Stimulated activated naive CD8-positive, alpha-beta T cell treated with anti-CD3 and anti-CD28 coated beads, Interleukin-15, Interleukin-2, amounts not matched to agents 100 ng/mL and 50 ng/mL, for 24 hours (primary cell): ENCODE data around the gene ZNF710.

Experiments
- H3K27ac Mint-ChIP-seq: one replicate; pipeline ENCODE4 v1.8.0; 2021; ENCODE audit warnings: mild to moderate bottlenecking, mixed read lengths
- H3K27me3 Mint-ChIP-seq: one replicate; pipeline ENCODE4 v1.8.0; 2021; ENCODE audit warnings: mixed read lengths
- H3K36me3 Mint-ChIP-seq: one replicate; pipeline ENCODE4 v1.8.0; 2021; ENCODE audit warnings: low read depth, mixed read lengths
- H3K4me1 Mint-ChIP-seq: one replicate; pipeline ENCODE4 v1.8.0; 2021; ENCODE audit warnings: low read depth, mixed read lengths
- H3K4me3 Mint-ChIP-seq: one replicate; pipeline ENCODE4 v1.8.0; 2021; ENCODE audit warnings: mild to moderate bottlenecking, mixed read lengths
- H3K9me3 Mint-ChIP-seq: one replicate; pipeline ENCODE4 v1.8.0; 2021; ENCODE audit warnings: mixed read lengths

The ZNF710 gene

DNA sequence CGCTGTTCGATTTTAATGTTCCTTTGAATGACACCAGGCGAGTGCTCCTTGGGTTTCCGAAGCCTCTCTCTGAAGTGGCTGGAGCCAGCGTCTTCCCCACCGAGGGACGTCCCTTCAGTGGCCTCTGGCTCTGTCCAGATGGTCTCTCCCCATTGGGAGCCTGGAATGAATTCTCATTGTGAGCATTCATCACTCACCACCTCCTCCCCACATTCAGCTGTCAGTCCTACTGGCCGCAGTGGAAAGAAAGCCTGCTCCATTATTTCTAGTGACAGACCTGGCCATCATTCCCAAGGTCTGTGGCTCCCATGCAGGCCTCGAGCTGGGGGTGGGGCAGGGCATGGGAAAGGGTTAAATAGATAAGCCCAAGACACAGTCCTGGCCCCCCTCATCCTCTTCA lies 35.2 kb downstream of the ZNF710 start:
- Mint-ChIP-seq H3K4me3 (no peak overlapping the region), H3K27ac (peak overlapping the region; percentile 69), H3K27me3 (no peaks in the 10 kb centered on the region), H3K36me3 (peaks cover 8% of the 10 kb centered on the region), H3K4me1 (peaks cover 94% of the 10 kb centered on the region), H3K9me3 (no peaks in the 10 kb centered on the region)

DNA sequence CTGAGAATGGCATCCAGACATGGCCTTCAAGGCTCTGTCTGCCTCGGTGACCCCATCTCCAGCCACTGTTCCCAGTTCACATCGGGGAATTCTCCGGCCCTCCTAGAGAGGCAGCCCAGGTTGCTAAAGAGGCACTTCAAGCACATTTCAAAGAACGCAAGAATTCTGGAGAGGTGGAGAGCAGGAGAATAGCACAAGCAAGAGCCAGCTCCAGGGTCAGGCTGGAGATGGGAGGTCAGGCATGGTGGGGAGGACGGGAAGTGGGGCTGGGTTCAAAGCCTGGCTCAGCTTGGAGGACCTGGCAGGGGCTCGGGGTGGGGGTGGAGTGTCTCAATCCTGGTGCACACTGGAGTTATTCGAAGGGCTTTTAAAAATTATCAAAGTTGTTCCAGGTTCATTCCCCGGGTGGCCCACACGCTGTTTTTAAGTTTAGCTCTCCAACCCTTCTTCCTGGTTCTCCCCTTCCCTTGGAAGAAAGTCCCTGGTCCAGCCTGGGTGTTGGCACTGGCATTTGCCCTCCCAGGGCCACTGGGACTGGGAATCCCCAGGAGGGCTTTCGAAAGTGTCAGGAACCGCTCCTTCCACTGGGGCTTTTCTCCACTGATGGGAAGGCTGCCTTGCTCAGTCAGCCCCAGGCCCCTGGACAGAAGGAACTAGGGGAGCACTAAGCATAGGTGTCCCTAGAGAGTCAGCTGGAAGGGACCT lies 35.8 kb downstream of the ZNF710 start:
- Mint-ChIP-seq H3K9me3 (no peaks in the 10 kb centered on the region), H3K27me3 (no peaks in the 10 kb centered on the region), H3K27ac (peak overlapping the region; percentile 90), H3K36me3 (peaks cover 8% of the 10 kb centered on the region), H3K4me3 (no peak overlapping the region), H3K4me1 (peaks cover 88% of the 10 kb centered on the region)

DNA sequence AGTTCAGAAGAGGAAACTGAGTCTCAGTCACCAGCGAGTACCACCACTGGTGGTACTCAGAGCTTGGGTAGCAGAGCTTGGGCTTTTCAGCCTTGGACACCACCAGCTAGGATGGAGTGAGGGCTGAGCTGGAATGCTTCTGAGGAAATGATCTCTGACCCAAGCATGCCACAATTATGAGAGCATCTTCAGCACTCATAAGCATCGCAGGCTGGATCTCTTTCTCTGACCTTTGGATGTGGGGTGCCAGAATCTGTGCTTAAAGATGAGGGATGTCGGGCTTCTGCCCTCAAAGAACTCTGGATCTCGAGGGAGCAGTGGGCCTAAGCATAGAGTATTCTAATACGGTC lies 36.4 kb downstream of the ZNF710 start:
- peaks cover 8% of the 10 kb centered on the region for H3K36me3 Mint-ChIP-seq
- no peak overlapping the region for H3K4me3 Mint-ChIP-seq
- H3K4me1 Mint-ChIP-seq = peaks cover 83% of the 10 kb centered on the region
- H3K27me3 Mint-ChIP-seq = no peaks in the 10 kb centered on the region
- H3K27ac Mint-ChIP-seq = peak overlapping the region; percentile 90
- H3K9me3 Mint-ChIP-seq = no peaks in the 10 kb centered on the region

DNA sequence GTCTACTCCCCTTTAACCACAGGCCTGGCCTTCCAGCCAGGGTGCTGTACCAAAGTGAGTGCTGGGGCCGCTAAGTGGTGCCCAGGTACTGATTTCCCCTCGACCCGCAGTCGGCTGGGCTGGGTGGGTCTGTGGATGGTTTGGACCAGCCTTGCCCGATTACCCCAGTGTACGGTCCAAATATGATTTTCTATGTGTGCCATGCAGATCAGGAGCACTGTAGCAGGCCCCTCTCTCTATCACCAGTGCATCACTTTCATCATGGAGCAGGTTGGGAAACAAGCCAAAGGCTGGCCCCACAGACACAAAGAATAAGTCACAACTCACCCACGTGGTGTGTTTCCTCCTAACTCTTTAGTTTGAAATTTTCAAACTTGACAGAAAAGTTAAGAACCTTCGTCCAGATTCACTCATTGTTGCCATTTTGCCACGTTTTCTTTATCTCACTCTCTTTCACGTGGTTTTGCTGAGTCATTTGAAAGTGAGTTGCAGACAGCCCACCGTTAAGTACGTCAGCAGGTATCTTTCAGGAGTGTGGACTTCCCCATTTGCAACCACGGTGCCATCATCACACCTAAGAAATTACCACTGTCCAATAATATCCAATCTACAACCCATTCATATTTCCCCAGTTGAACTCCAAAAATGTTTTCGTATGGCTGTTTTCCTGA lies 37.0 kb downstream of the ZNF710 start:
- H3K9me3 Mint-ChIP-seq = no peaks in the 10 kb centered on the region
- peak overlapping the region; percentile 40 for H3K4me3 Mint-ChIP-seq
- peaks cover 78% of the 10 kb centered on the region for H3K4me1 Mint-ChIP-seq
- H3K27me3 Mint-ChIP-seq = no peaks in the 10 kb centered on the region
- H3K36me3 Mint-ChIP-seq = peaks cover 8% of the 10 kb centered on the region
- peak overlapping the region; percentile 90 for H3K27ac Mint-ChIP-seq

DNA sequence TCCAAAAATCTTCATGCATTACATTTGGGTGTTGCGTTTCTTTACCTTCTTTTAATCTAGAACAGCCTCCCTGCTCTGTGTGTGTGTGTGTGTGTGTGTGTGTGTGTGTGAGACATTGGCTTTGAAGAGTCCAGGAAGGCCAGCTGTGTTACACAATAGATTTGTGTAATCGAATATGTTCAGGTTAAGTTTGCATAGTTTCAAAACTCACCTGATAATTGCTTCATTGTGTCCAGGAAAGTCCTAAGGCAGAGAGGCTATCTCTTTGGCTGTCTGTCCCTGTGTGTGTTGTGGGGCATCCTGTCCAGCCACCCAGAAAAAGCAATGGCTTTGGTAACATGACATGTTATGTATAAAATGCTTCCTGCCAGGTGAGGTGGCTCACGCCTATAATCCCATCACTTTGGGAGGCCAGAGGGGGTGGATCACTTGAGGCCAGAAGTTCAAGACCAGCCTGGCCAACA lies 37.5 kb downstream of the ZNF710 start:
- H3K27ac Mint-ChIP-seq = peak overlapping the region; percentile 90
- H3K4me3 Mint-ChIP-seq = peak overlapping the region; percentile 40
- no peaks in the 10 kb centered on the region for H3K27me3 Mint-ChIP-seq
- peaks cover 8% of the 10 kb centered on the region for H3K36me3 Mint-ChIP-seq
- peaks cover 73% of the 10 kb centered on the region for H3K4me1 Mint-ChIP-seq
- H3K9me3 Mint-ChIP-seq = no peaks in the 10 kb centered on the region

DNA sequence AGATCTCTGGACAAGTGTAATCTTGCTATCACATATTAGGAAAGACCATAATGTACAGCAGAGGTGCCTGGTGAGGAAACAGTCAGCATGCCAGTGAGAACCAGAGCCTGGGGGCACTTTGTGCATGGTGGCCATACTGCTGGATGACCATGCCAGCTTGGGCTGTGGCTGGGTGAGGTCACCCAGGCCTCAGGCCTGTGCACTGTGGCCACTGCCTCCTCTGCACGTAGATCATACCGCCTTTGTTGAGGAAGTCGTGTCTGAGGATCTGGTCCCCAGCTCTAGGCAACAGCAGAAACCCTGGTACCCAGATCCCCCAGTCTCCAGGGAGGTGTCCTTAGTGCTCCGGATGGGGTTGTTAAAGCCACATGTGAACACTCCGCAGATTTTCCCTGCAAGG lies 38.9 kb downstream of the ZNF710 start:
- no peak overlapping the region for H3K27ac Mint-ChIP-seq
- H3K4me1 Mint-ChIP-seq = peaks cover 62% of the 10 kb centered on the region
- H3K4me3 Mint-ChIP-seq = no peak overlapping the region
- no peaks in the 10 kb centered on the region for H3K9me3 Mint-ChIP-seq
- no peaks in the 10 kb centered on the region for H3K27me3 Mint-ChIP-seq
- H3K36me3 Mint-ChIP-seq = peaks cover 8% of the 10 kb centered on the region

DNA sequence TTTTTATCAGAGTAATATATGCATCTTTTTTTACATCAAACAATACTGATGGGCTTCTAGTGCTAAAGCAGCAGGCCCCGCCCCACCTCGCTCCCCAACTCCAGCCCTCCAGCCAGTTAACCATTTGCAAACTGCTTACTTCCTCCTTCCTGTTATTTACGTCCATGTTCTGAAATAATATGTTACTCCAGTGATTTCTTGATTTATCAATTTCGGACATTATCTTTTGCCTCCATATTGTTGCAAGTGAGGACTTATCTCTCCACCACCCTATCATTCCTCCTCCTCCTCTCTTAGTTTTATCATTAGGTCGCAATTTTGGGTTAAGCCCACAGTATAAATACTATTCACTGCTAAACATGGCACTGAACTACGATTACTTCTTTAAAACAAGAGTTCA lies 39.5 kb downstream of the ZNF710 start:
- H3K4me3 Mint-ChIP-seq = no peak overlapping the region
- peaks cover 62% of the 10 kb centered on the region for H3K4me1 Mint-ChIP-seq
- H3K27me3 Mint-ChIP-seq = no peaks in the 10 kb centered on the region
- H3K27ac Mint-ChIP-seq = no peak overlapping the region
- H3K36me3 Mint-ChIP-seq = peaks cover 8% of the 10 kb centered on the region
- no peaks in the 10 kb centered on the region for H3K9me3 Mint-ChIP-seq

DNA sequence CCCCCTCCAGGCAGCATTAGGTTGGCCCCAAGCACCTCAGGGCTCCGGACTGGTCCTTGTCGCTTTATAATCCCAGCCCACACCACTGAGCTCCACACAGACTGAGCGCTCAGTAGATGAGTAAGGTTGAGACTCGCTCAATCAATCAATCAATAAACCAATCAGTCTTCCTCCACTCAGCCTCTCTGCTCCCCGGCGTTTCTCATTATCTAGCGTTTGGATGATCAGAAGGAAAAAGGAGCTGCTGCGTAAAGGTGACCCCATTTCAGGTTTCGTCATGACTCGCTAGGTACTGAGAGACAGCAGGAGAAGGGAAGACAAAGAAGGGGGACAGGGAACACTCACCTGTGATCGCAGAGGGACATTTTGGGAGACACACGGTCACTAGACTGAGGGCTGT lies 41.2 kb downstream of the ZNF710 start:
- H3K4me3 Mint-ChIP-seq = no peak overlapping the region
- no peaks in the 10 kb centered on the region for H3K9me3 Mint-ChIP-seq
- H3K36me3 Mint-ChIP-seq = peaks cover 8% of the 10 kb centered on the region
- peak overlapping the region; percentile 38 for H3K27ac Mint-ChIP-seq
- no peaks in the 10 kb centered on the region for H3K27me3 Mint-ChIP-seq
- peaks cover 54% of the 10 kb centered on the region for H3K4me1 Mint-ChIP-seq

DNA sequence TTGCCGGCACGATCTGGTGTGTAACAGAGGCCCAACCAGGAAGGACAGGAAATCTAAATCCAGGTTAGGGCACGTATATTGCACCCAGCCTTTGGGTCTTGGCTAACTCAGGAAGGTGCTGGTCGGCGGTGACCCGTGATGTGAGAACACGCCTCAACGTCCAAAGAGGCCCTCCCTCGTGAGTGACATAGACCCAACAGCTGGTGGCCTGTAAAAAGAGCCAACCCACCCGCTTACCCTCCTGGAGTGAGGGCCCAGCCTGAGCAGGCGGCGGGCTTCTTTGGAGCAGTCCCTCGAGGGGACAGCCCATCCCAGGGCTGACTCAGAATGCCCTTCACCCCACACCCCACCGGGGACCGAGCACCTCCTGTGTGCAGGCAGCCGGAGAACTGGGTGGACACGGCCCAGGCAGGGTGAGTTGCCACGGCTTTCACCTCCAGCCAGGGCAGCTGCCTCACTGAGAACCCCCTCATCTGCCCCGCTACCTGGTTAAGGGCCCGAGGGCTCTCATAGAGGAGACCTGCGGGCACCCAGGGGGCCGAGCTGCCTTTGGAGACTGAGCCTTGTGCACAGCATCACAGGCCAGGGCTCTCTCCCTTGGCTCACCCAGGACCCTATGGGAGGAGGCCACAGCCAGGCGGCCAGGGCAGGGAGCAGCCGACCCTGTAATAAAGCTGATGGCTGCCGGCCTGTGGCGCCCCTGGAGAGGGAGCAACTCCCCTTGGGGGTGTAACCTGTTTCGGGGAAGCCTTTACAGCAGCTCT lies 41.8 kb downstream of the ZNF710 start:
- Mint-ChIP-seq H3K36me3 (peaks cover 8% of the 10 kb centered on the region), H3K9me3 (no peaks in the 10 kb centered on the region), H3K27ac (peak overlapping the region; percentile 38), H3K4me3 (no peak overlapping the region), H3K27me3 (no peaks in the 10 kb centered on the region), H3K4me1 (peaks cover 48% of the 10 kb centered on the region)

DNA sequence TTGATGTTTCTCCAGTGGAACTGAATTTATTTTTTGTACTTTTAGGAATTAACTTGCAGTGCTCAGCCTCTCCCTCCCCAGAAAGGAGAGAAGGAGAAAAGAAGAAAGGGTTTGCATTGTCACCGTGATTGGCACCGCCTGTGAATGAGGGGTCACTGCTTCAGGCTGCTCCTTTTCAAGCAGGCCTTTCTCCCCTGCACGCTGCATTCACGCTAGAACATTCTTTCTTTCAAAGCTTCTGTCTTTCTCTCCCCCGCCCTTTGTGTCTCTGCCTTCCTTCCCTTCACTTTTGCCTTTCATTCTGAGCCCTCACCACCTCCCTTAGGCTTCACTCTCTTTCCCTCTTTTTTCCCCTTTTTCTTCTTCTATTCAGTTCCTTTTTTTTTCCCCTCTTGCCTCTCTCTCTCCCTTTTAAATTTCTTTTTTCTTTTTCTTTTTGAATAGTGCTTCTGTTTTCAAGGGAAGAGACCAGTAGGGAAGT lies 42.4 kb downstream of the ZNF710 start:
- H3K36me3 Mint-ChIP-seq = peaks cover 4% of the 10 kb centered on the region
- peaks cover 41% of the 10 kb centered on the region for H3K4me1 Mint-ChIP-seq
- no peak overlapping the region for H3K4me3 Mint-ChIP-seq
- H3K27ac Mint-ChIP-seq = no peak overlapping the region
- no peaks in the 10 kb centered on the region for H3K27me3 Mint-ChIP-seq
- H3K9me3 Mint-ChIP-seq = no peaks in the 10 kb centered on the region

DNA sequence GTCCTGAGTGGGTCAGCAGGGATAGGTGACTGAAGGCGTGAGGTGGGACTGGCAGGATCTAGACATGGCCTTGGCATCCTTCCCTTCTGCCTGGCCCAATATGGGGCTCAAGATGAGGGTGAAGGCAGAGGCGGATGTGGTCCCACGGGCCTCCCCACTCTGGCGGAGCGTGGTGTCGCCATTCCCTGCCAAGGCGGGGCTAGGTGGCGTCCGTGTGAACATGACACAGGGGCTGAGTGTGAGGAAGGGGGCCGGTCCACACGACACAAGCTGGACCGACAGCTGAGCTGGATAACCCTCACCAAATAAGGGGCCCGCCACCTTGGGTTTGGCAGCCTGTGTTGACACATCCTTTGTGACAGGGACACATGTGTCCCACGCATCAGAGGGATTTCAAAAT lies 43.1 kb downstream of the ZNF710 start:
- no peaks in the 10 kb centered on the region for H3K27me3 Mint-ChIP-seq

DNA sequence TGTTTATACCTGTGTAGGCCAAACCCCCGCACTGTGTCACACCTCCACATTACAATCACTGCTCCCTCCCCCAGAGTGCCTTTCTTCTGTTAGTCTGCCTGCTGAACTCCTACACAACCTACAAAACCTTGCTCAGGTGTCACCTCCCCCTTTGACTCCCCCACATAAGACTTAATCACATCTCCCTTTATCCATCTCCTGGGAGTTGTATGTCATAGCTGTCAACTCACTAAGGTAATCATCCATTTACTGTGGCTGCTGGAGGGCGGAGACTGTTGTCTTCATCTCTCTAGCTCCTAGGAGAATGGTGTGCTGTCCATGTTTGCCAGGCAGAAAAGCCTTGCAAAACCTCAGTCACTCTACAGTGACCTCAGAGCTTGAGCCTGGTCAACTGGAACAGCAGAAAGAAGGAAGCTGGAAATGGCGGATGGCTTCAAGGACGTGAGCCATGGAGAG lies 43.8 kb downstream of the ZNF710 start:
- H3K27ac Mint-ChIP-seq = no peak overlapping the region
- no peaks in the 10 kb centered on the region for H3K36me3 Mint-ChIP-seq
- no peaks in the 10 kb centered on the region for H3K9me3 Mint-ChIP-seq

More for the DNA sequence above, 43.1 kb downstream of the ZNF710 start:
- Mint-ChIP-seq H3K9me3 (no peaks in the 10 kb centered on the region), H3K27ac (no peak overlapping the region), H3K36me3 (peaks cover 4% of the 10 kb centered on the region), H3K4me1 (peaks cover 35% of the 10 kb centered on the region), H3K4me3 (no peak overlapping the region)

DNA sequence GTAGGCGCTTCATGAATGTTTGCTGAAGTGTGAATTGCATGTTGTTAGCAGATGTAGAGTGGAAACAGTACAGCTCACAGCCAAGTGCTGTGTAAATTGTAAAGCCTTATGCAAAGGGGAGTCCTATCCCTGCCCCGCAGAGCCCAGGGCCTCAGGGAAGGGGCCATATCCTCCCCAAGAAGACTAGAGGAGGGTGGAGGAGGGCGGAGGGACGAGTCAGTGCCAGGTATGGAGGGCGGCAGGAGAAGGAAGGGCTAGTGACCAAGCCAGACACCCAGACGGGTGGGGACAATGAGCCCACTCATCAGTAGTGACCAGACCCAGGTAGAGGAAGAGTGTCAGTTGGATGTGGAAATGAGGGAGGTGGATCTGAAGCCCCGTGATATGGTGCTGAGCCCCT lies 45.2 kb downstream of the ZNF710 start:
- Mint-ChIP-seq H3K36me3 (no peaks in the 10 kb centered on the region), H3K27ac (no peak overlapping the region), H3K9me3 (no peaks in the 10 kb centered on the region), H3K27me3 (no peaks in the 10 kb centered on the region), H3K4me1 (peaks cover 18% of the 10 kb centered on the region), H3K4me3 (no peak overlapping the region)

More for the DNA sequence above, 43.8 kb downstream of the ZNF710 start:
- H3K4me1 Mint-ChIP-seq = peaks cover 28% of the 10 kb centered on the region
- H3K4me3 Mint-ChIP-seq = no peak overlapping the region
- H3K27me3 Mint-ChIP-seq = no peaks in the 10 kb centered on the region

DNA sequence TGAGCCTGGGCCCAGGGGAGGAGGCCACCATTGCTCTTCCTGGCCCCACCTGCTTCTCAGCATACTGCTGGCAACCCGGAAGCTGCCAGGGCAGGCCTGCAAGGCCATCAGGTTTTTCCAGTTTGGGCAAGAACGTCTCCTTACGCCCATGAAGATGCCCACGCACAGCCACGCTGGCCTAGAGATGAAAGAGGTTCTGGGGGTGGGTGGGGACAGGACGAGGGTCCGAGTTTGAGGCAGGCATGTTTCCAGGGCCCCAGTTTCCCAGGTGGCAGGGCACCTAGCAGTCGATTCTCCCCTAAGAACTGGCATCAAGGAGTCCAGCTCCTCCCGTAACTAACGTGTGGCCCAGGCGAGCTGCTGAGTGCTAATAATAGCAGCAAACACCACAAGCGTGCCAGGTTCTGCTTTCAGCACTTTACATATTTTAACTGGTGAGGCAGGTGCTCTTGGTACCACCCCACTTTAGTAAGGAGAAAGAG lies 45.8 kb downstream of the ZNF710 start:
- no peaks in the 10 kb centered on the region for H3K27me3 Mint-ChIP-seq
- peaks cover 18% of the 10 kb centered on the region for H3K4me1 Mint-ChIP-seq
- H3K27ac Mint-ChIP-seq = no peak overlapping the region
- H3K36me3 Mint-ChIP-seq = no peaks in the 10 kb centered on the region
- H3K4me3 Mint-ChIP-seq = no peak overlapping the region
- H3K9me3 Mint-ChIP-seq = no peaks in the 10 kb centered on the region
